Measurements from ENCODE around the gene FSTL4.
"Not testable (repeated sequence)": the region's sequence is repeated elsewhere in the genome, so short reads cannot be mapped to it uniquely, and the experiment has no call there.

The FSTL4 gene

DNA sequence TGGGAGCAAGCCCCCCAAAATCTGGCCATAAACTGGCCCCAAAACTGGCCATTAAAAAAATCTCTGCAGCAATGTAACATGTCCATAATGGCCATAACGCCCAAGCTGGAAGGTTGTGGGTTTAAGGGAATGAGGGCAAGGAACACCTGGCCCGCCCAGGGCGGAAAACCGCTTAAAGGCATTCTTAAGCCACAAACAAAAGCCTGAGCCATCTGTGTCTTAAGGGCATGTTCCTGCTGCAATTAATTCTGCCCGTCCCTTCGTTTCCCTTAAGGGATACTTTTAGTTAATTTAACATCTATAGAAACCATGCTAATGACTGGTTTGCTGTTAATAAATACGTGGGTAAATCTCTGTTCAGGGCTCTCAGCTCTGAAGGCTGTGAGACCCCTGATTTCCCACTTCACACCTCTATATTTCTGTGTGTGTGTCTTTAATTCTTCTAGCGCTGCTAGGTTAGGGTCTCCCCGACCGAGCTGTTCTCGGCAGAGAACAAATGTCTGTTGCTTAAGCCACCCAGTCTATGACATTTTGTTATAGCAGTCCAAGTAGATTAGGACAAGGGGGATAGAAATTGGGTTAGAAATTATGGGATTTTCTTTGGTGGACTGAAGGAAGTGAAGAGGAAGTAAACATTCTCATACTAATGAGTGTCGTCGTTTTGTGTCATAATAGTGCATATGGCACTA is 77.0 kb downstream of the FSTL4 start:
- H3K4me1 ChIP-seq (ENCODE audit: control extremely low read depth in 1 of 4, control insufficient read depth in 4 of 4, insufficient read depth in 4 of 4, low read length in 3 of 4); H3K4me3 ChIP-seq (ENCODE audit: control insufficient read depth in 1 of 7, extremely low read depth in 1 of 7, insufficient read depth in 4 of 7, low read depth in 2 of 7, low read length in 6 of 7); H3K36me3 ChIP-seq (ENCODE audit: control insufficient read depth in 4 of 4, insufficient read depth in 4 of 4, low read length in 3 of 4); H3K27me3 ChIP-seq (replicated peaks in 2 of 5; ENCODE audit: control insufficient read depth in 4 of 5, insufficient read depth in 5 of 5, low read length in 4 of 5); POLR2A ChIA-PET; H3K27ac ChIP-seq (ENCODE audit: insufficient read depth in 1 of 2, low read depth in 1 of 2, low read length in 2 of 2, poor library complexity in 1 of 2, severe bottlenecking in 2 of 2); H3K9me3 ChIP-seq (ENCODE audit: control extremely low read depth in 1 of 5, control insufficient read depth in 4 of 5, insufficient read depth in 2 of 5, low read depth in 1 of 5, low read length in 4 of 5); CTCF ChIA-PET; DNase-seq: not testable (repeated sequence)
- 79% methylated on average over 9 of the region's 13 CpGs for WGBS (ENCODE audit: insufficient coverage)

DNA sequence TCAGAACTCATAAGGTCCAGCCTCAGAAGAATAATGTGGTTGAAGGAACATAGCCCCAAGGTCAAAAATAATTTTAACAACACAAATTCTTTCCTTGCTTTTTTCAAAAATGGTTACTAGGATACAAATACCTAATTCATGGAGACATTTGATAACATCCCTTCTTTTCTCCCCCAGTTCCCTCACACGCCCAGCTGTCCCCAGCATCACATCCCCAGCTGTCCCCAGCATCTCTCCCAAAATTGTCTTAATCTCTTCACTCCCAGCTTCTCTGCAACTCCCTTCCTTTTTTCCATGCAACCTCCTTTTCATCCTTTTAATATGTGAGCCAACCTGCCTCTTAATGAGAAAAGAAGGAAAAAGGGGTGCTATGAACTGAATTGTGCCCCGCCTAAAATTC is 77.8 kb downstream of the FSTL4 start:
- 100% methylated on average over 2 of the region's 2 CpGs for WGBS (ENCODE audit: insufficient coverage)
- H3K4me1 ChIP-seq (ENCODE audit: control extremely low read depth in 1 of 4, control insufficient read depth in 4 of 4, insufficient read depth in 4 of 4, low read length in 3 of 4), result no peaks in the 10 kb centered on the region
- H3K27me3 ChIP-seq (replicated peaks in 2 of 5; ENCODE audit: control insufficient read depth in 4 of 5, insufficient read depth in 5 of 5, low read length in 4 of 5), result peaks cover 2 to 9% (median 2%) of the 10 kb centered on the region in 5 experiments
- no peaks in the 10 kb centered on the region for H3K9me3 ChIP-seq (ENCODE audit: control extremely low read depth in 1 of 5, control insufficient read depth in 4 of 5, insufficient read depth in 2 of 5, low read depth in 1 of 5, low read length in 4 of 5)
- no peaks in the 10 kb centered on the region for H3K36me3 ChIP-seq (ENCODE audit: control insufficient read depth in 4 of 4, insufficient read depth in 4 of 4, low read length in 3 of 4)
- DNase-seq, result no peak
- ChIA-PET CTCF (no interaction called here), POLR2A (no interaction called here)
- no peak overlapping the region for H3K4me3 ChIP-seq (ENCODE audit: control insufficient read depth in 1 of 7, extremely low read depth in 1 of 7, insufficient read depth in 4 of 7, low read depth in 2 of 7, low read length in 6 of 7)
- no peak overlapping the region for H3K27ac ChIP-seq (ENCODE audit: insufficient read depth in 1 of 2, low read depth in 1 of 2, low read length in 2 of 2, poor library complexity in 1 of 2, severe bottlenecking in 2 of 2)

DNA sequence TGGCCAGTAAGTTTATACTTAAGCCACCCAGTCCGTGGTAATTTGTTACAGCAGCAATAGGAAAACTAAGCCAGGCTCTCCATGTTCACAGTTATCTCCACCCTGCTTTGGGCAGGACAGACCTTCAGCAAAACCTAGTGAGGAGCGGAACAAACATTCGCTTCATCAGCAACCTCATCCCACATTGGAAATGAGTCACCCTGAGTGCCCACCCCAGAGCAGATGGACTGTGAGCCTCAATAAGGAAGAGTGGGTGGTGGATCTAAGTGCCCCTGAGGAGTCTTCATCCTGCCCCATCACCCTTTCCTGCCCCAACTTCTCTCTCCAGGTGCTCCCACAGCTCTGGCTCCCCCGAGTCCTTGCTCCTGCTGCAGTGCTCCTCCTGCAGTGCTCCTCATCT is 78.8 kb downstream of the FSTL4 start:
- no peaks in the 10 kb centered on the region for H3K4me1 ChIP-seq (ENCODE audit: control extremely low read depth in 1 of 4, control insufficient read depth in 4 of 4, insufficient read depth in 4 of 4, low read length in 3 of 4)
- 93% methylated on average over 4 of the region's 4 CpGs for WGBS (ENCODE audit: insufficient coverage)
- H3K36me3 ChIP-seq (ENCODE audit: control insufficient read depth in 4 of 4, insufficient read depth in 4 of 4, low read length in 3 of 4), result no peaks in the 10 kb centered on the region
- CTCF ChIA-PET, result no interaction called here
- POLR2A ChIA-PET, result no interaction called here
- H3K27ac ChIP-seq (ENCODE audit: insufficient read depth in 1 of 2, low read depth in 1 of 2, low read length in 2 of 2, poor library complexity in 1 of 2, severe bottlenecking in 2 of 2), result no peak overlapping the region
- H3K4me3 ChIP-seq (ENCODE audit: control insufficient read depth in 1 of 7, extremely low read depth in 1 of 7, insufficient read depth in 4 of 7, low read depth in 2 of 7, low read length in 6 of 7), result no peak overlapping the region
- no peak for DNase-seq
- H3K27me3 ChIP-seq (replicated peaks in 2 of 5; ENCODE audit: control insufficient read depth in 4 of 5, insufficient read depth in 5 of 5, low read length in 4 of 5), result peaks cover 0 to 4% (median 2%) of the 10 kb centered on the region in 5 experiments
- H3K9me3 ChIP-seq (ENCODE audit: control extremely low read depth in 1 of 5, control insufficient read depth in 4 of 5, insufficient read depth in 2 of 5, low read depth in 1 of 5, low read length in 4 of 5), result no peaks in the 10 kb centered on the region

DNA sequence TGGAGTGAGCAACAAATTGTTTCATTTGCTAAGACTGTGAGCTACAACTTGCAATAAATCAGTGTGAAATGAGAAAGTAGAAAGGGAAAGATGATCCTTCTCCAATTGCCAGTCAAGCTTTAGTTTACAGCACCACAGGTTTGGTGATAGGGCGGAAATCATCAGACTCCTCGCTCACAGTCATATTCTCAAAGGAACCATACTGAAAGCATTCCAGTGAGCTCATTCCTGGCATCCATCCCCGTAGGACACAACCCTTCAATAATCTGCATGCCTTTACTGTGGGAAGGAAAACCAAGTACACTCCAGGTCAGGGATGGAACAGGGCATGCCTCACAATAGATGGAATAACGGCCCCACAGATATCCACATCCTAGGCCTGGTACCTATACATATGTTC is 80.7 kb downstream of the FSTL4 start:
- 96% methylated on average over 3 of the region's 4 CpGs for WGBS (ENCODE audit: insufficient coverage)
- no peak overlapping the region for H3K4me3 ChIP-seq (ENCODE audit: control insufficient read depth in 1 of 7, extremely low read depth in 1 of 7, insufficient read depth in 4 of 7, low read depth in 2 of 7, low read length in 6 of 7)
- DNase-seq, result no peak
- H3K27ac ChIP-seq (ENCODE audit: insufficient read depth in 1 of 2, low read depth in 1 of 2, low read length in 2 of 2, poor library complexity in 1 of 2, severe bottlenecking in 2 of 2), result no peak overlapping the region
- ChIA-PET POLR2A (no interaction called here), CTCF (no interaction called here)
- no peaks in the 10 kb centered on the region for H3K9me3 ChIP-seq (ENCODE audit: control extremely low read depth in 1 of 5, control insufficient read depth in 4 of 5, insufficient read depth in 2 of 5, low read depth in 1 of 5, low read length in 4 of 5)
- H3K36me3 ChIP-seq (ENCODE audit: control insufficient read depth in 4 of 4, insufficient read depth in 4 of 4, low read length in 3 of 4), result no peaks in the 10 kb centered on the region
- H3K27me3 ChIP-seq (replicated peaks in 2 of 5; ENCODE audit: control insufficient read depth in 4 of 5, insufficient read depth in 5 of 5, low read length in 4 of 5), result peaks cover 0 to 4% (median 0%) of the 10 kb centered on the region in 5 experiments
- no peaks in the 10 kb centered on the region for H3K4me1 ChIP-seq (ENCODE audit: control extremely low read depth in 1 of 4, control insufficient read depth in 4 of 4, insufficient read depth in 4 of 4, low read length in 3 of 4)

DNA sequence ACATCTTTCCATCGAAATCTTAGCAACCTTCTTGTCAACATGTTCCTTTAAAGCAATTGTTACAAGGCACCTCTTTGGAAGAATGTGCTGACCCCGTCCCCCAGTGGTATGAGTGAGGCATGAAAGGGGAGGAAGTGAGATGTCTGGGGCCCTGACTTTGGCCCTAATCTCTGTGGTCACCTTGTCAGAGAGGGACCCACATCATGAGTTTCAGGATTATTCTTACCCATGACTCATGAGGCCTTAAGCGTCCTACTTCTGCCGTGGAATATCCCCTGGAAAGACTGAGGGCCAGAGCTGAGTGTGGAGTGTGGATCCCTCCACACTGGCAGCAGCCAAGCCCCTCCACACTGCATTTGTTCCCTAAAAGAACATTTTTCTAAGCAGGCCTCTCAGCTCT is 81.2 kb downstream of the FSTL4 start:
- WGBS (ENCODE audit: insufficient coverage), result 91% methylated on average over 4 of the region's 4 CpGs
- Histone ChIP-seq H3K27me3 (replicated peaks in 2 of 5; ENCODE audit: control insufficient read depth in 4 of 5, insufficient read depth in 5 of 5, low read length in 4 of 5) (peaks cover 0 to 4% (median 0%) of the 10 kb centered on the region in 5 experiments), H3K36me3 (ENCODE audit: control insufficient read depth in 4 of 4, insufficient read depth in 4 of 4, low read length in 3 of 4) (no peaks in the 10 kb centered on the region), H3K4me3 (ENCODE audit: control insufficient read depth in 1 of 7, extremely low read depth in 1 of 7, insufficient read depth in 4 of 7, low read depth in 2 of 7, low read length in 6 of 7) (no peak overlapping the region), H3K4me1 (ENCODE audit: control extremely low read depth in 1 of 4, control insufficient read depth in 4 of 4, insufficient read depth in 4 of 4, low read length in 3 of 4) (no peaks in the 10 kb centered on the region), H3K27ac (ENCODE audit: insufficient read depth in 1 of 2, low read depth in 1 of 2, low read length in 2 of 2, poor library complexity in 1 of 2, severe bottlenecking in 2 of 2) (no peak overlapping the region), H3K9me3 (ENCODE audit: control extremely low read depth in 1 of 5, control insufficient read depth in 4 of 5, insufficient read depth in 2 of 5, low read depth in 1 of 5, low read length in 4 of 5) (no peaks in the 10 kb centered on the region)
- CTCF ChIA-PET, result no interaction called here
- POLR2A ChIA-PET, result no interaction called here
- DNase-seq, result no peak

DNA sequence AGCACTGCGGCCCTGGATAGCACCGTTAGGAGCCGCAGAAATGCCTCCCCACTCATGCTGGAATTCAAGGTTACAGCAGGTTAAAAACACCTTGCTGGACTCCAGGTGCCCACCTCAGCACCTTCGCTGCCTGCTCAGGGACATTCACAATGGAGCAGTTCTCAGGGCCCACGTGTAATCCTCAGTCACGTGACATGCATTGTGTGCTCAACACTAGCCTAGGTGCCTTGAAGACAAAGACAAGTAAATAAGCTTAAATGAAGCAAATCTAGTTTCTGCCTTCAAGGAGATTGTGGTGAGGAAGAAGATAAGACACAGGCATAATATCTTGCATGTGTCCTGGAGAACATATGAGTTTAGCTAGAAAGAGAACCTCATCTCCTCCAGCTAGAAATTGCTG is 82.1 kb downstream of the FSTL4 start:
- peaks cover 0 to 4% (median 0%) of the 10 kb centered on the region in 5 experiments for H3K27me3 ChIP-seq (replicated peaks in 2 of 5; ENCODE audit: control insufficient read depth in 4 of 5, insufficient read depth in 5 of 5, low read length in 4 of 5)
- CTCF ChIA-PET, result no interaction called here
- POLR2A ChIA-PET, result no interaction called here
- H3K27ac ChIP-seq (ENCODE audit: insufficient read depth in 1 of 2, low read depth in 1 of 2, low read length in 2 of 2, poor library complexity in 1 of 2, severe bottlenecking in 2 of 2), result no peak overlapping the region
- no peak overlapping the region for H3K4me3 ChIP-seq (ENCODE audit: control insufficient read depth in 1 of 7, extremely low read depth in 1 of 7, insufficient read depth in 4 of 7, low read depth in 2 of 7, low read length in 6 of 7)
- DNase-seq, result no peak
- no peaks in the 10 kb centered on the region for H3K4me1 ChIP-seq (ENCODE audit: control extremely low read depth in 1 of 4, control insufficient read depth in 4 of 4, insufficient read depth in 4 of 4, low read length in 3 of 4)
- no peaks in the 10 kb centered on the region for H3K9me3 ChIP-seq (ENCODE audit: control extremely low read depth in 1 of 5, control insufficient read depth in 4 of 5, insufficient read depth in 2 of 5, low read depth in 1 of 5, low read length in 4 of 5)
- no peaks in the 10 kb centered on the region for H3K36me3 ChIP-seq (ENCODE audit: control insufficient read depth in 4 of 4, insufficient read depth in 4 of 4, low read length in 3 of 4)
- WGBS (ENCODE audit: insufficient coverage), result 90% methylated on average over 5 of the region's 6 CpGs

DNA sequence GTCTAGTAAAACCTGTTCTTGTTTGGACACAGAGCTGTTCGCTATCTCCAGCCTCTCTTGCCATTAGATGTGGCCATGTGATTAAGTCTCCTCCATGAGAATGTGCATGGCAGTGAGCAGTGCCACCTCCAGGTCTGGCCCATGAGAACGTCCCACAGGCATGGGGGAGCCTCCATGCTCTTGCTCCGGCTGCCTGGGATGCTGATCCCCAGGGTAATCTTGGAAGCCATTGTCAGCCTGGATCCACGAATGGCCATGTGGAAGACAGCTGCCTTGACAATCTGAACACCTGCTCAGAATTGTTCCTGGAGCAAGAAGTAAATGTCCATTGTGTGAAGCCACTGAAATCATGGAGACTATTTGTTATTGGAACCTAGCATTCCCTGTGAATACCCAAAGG is 83.5 kb downstream of the FSTL4 start:
- Histone ChIP-seq H3K4me3 (ENCODE audit: control insufficient read depth in 1 of 7, extremely low read depth in 1 of 7, insufficient read depth in 4 of 7, low read depth in 2 of 7, low read length in 6 of 7) (no peak overlapping the region), H3K27me3 (replicated peaks in 2 of 5; ENCODE audit: control insufficient read depth in 4 of 5, insufficient read depth in 5 of 5, low read length in 4 of 5) (peaks cover 0 to 4% (median 0%) of the 10 kb centered on the region in 5 experiments), H3K27ac (ENCODE audit: insufficient read depth in 1 of 2, low read depth in 1 of 2, low read length in 2 of 2, poor library complexity in 1 of 2, severe bottlenecking in 2 of 2) (no peak overlapping the region), H3K4me1 (ENCODE audit: control extremely low read depth in 1 of 4, control insufficient read depth in 4 of 4, insufficient read depth in 4 of 4, low read length in 3 of 4) (no peaks in the 10 kb centered on the region), H3K36me3 (ENCODE audit: control insufficient read depth in 4 of 4, insufficient read depth in 4 of 4, low read length in 3 of 4) (no peaks in the 10 kb centered on the region), H3K9me3 (ENCODE audit: control extremely low read depth in 1 of 5, control insufficient read depth in 4 of 5, insufficient read depth in 2 of 5, low read depth in 1 of 5, low read length in 4 of 5) (no peaks in the 10 kb centered on the region)
- ChIA-PET POLR2A (no interaction called here), CTCF (no interaction called here)
- 95% methylated on average over 4 of the region's 4 CpGs for WGBS (ENCODE audit: insufficient coverage)
- DNase-seq, result no peak

Measured in common myeloid progenitor, CD34-positive (primary cell).